GM10248 (cell line): ENCODE measurements around the gene NRM.
"Not testable (repeated sequence)": the region's sequence is repeated elsewhere in the genome, so short reads cannot be mapped to it uniquely, and the experiment has no call there.

Source experiments
- CTCF ChIA-PET: fragments of 300-600 bp; sonication (Branson Sonifier 250); formaldehyde crosslinking; extraction: SDS; loops from one replicate; lab custom pipeline; 2021; ENCODE audit warnings: antibody characterized with exemption; lab: Yijun Ruan, JAX
- POLR2A ChIA-PET: fragments of 350-650 bp; sonication (Branson Sonifier 250); formaldehyde crosslinking; extraction: SDS; loops from one replicate; lab custom pipeline; 2020; ENCODE audit warnings: antibody characterized with exemption; lab: Yijun Ruan, JAX
- DNase-seq: peaks from one replicate; pipeline ENCODE4 v3.0.0; 2012; ENCODE audit errors: extremely low spot score
- CTCF ChIP-seq: IDR thresholded peaks from 2 replicates; pipeline ENCODE4 v1.5.1; 2012; ENCODE audit warnings: mild to moderate bottlenecking, low read depth; ENCODE audit errors: extremely low read depth, missing control alignments, control extremely low read depth

Gene NRM

GRCh38 chr6:30678964-30679726, 11.6 kb downstream of the NRM start:
- peak; percentile 99 for TF ChIP-seq CTCF
- POLR2A ChIA-PET: interaction anchor here (0.6 to 1.2 kb wide), 3 partner anchors 43 to 64 kb away, joined by 4 to 7 read pairs (median 5); no protein-coding TSS in a partner anchor
- CTCF ChIA-PET: interaction anchor here (0.6 to 18.8 kb wide), 47 partner anchors 9 to 408 kb away, joined by 3 to 776 read pairs (median 4); partner anchors contain the start of genes C6orf136, MDC1, MRPS18B and NRM
- peak; percentile 84 for DNase-seq

GRCh38 chr6:30676660-30677285, 14.0 kb downstream of the NRM start:
- TF ChIP-seq CTCF: no peak
- ChIA-PET CTCF (interaction anchor here (18.8 kb wide), 1 partner anchor 47 kb away, joined by 776 read pairs; the partner anchor contains the start of genes MDC1 and TUBB), POLR2A (no interaction called here)
- DNase-seq: no peak

GRCh38 chr6:30672445-30673253, 18.1 kb downstream of the NRM start, which contains the start of gene DHX16:
Gene DHX16, minus strand, starts transcription at chr6:30673006. Its CDS starts 165 bp downstream, at chr6:30672841.
- DNase-seq: peak; percentile 92
- peak; percentile 91 for TF ChIP-seq CTCF
- CTCF ChIA-PET: interaction anchor here (0.6 to 18.8 kb wide), 37 partner anchors 9 to 363 kb away, joined by 3 to 776 read pairs (median 5); partner anchors contain the start of genes MDC1, MRPS18B, PRR3 and TUBB
- POLR2A ChIA-PET: interaction anchor here (0.7 to 1.5 kb wide), 4 partner anchors 44 to 59 kb away, joined by 3 to 4 read pairs (median 3); partner anchors contain the start of gene MDC1

- no peak for DNase-seq
- TF ChIP-seq CTCF: no peak
- ChIA-PET CTCF (interaction anchor here (1.5 to 18.8 kb wide), 5 partner anchors 8 to 188 kb away, joined by 8 to 776 read pairs (median 15); partner anchors contain the start of genes MDC1 and TUBB), POLR2A (interaction anchor here (0.5 kb wide), 1 partner anchor 56 kb away, joined by 9 read pairs; no protein-coding TSS in a partner anchor)
Measured at GRCh38 chr6:30670760-30671527, 19.8 kb downstream of the NRM start.

GRCh38 chr6:30666300-30666699, 24.5 kb downstream of the NRM start:
- DNase-seq, POLR2A ChIA-PET: not testable (repeated sequence)
- CTCF ChIA-PET: interaction anchor here (0.8 to 6.3 kb wide), 3 partner anchors 12 to 65 kb away, joined by 3 to 29 read pairs (median 4); no protein-coding TSS in a partner anchor
